A673 (cell line): Measurements from ENCODE around the gene TENM3.

Experiments used
- CTCF ChIP-seq: fragments of 300-800, 200-600 bp; sonication (generic); conservative IDR thresholded peaks from 2 replicates; pipeline ENCODE4 v1.5.1; 2017; ENCODE audit warnings: low read depth, mild to moderate bottlenecking, antibody characterized with exemption, low read length, moderate library complexity, mixed read lengths
- EZH2 ChIP-seq: fragments of 200-600 bp; sonication (generic); IDR thresholded peaks from 2 replicates; pipeline ENCODE4 v1.6.1; 2017; ENCODE audit warnings: borderline replicate concordance, low read depth, mild to moderate bottlenecking, mixed read lengths, antibody characterized with exemption, low read length; ENCODE audit not compliant: poor library complexity, severe bottlenecking

- TF ChIP-seq CTCF (no peak), EZH2 (no peak)
These were observed 412.1 kb downstream of the TENM3 start for GRCh38 chr4:182655340-182655739.
